HG03045 (cell line): ENCODE results near the gene COPS9.

ENCODE experiments used
- ATAC-seq: cut with Tn5 transposase; IDR thresholded peaks from one replicate; pipeline ENCODE4 v1.9.1; 2021; ENCODE audit warnings: mild to moderate bottlenecking, moderate library complexity; ENCODE audit not compliant: unreplicated experiment

Gene COPS9

GRCh38 chr2:240121675-240122074, 14.4 kb downstream of the COPS9 start:
- no peak for ATAC-seq

DNA sequence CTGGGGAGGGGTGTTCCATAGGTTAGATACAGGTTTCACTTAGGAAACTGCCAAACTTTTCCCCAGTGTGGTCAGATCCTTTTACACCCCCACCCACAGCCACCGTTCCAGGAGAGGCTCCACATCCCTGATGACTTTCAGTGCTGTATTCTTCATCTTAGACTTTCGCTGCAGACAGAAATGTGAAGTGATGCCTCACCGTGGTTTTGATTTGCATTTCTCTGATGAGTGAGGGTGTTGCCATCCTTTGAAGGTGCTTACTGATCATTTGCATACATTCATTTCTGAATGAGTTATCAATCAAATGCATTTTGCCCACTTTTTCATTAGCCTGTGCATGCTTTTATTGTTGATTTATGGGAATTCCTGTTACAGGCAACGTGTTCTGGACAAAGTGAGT, 14.9 kb downstream of the COPS9 start:
- ATAC-seq: no peak

DNA sequence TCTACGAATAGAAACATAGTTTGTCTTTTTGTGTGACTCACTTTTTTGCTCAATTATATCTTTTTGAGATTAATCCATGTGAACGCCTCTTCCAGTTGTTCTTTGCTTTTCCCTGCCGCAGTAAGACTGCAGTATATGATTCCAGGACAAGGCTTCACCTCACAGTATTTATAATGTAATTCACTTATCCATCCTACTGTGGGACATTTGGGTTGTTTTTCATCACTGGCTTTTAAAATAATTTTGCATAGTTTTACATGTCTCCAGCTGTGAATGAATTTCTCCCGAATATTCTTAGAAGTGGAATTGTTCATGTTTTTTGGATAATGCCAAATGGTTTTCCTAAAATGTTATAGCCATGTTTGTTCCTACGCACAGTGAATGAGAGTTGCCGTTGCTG, 21.9 kb downstream of the COPS9 start:
- no peak for ATAC-seq

GRCh38 chr2:240112914-240113690, 23.0 kb downstream of the COPS9 start:
- ATAC-seq: no peak

DNA sequence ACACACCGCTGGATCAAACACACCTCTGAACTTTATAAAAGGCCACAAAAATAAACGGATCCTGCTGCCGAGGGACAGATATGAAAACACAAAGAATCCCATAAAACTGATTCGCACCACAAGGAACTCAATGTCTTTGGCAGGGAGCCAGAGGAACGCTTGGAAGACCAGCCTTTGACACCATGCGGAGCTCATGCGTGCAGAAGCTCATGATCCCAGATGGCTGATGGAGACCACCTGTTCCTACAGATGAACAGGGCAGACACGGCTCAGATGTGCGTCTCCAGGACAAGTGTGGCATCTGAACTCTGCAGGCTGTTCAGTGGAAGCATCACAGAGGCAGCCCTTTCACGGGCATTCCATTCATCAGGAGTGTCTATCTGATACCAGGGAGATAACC, 24.9 kb downstream of the COPS9 start:
- ATAC-seq: no peak

GRCh38 chr2:240109386-240109785, 26.7 kb downstream of the COPS9 start:
- no peak for ATAC-seq

DNA sequence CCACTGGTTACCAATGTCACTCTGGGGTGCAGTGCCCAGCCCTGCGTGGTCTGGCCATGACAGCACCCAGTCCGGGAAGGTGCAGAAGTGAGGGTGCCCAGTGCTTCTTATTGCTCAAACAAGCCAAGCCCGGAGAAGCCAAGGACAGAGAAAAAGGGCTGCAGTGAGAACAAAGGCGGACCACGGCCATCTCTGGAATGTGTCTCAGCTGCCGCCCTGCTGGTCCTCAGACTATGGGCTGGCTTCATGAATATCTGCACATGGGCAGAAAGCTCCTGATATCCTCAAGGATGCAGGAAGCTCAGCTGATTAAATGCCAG, 28.7 kb downstream of the COPS9 start:
- ATAC-seq: no peak

DNA sequence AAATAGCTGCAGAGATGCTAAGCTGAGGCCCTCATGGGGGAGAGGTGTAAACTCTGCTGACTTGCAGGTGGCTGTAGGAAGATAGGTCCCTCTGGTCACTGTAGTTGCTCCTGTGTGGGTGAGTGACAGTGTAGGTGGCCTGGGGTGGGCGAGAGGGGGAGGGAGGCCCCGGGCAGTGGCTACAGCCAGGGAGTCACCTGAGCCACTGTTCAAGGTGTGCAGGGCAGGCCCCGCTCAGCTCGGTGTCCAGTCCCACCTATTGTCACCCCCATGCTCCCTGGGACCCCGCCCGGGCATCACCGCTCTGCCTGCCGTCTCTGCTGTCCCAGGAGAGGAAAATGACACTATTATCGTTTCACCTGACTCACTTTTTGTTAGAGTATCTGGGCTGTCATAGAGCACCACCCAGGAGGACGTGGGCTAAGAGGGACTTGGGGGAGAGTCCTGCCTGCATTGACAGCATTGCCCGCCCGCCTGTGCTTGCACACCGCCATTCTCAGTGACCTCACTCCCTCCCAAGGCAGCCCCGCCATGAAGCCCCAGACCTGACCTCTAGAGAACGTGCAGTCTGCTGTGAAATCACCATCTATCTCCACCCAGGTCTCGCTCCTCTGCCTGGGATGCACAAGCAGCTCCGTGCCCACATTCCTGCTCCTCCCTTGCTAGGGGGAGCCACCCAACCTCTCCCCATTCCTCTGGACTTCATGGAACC, 29.2 kb downstream of the COPS9 start:
- ATAC-seq: no peak

DNA sequence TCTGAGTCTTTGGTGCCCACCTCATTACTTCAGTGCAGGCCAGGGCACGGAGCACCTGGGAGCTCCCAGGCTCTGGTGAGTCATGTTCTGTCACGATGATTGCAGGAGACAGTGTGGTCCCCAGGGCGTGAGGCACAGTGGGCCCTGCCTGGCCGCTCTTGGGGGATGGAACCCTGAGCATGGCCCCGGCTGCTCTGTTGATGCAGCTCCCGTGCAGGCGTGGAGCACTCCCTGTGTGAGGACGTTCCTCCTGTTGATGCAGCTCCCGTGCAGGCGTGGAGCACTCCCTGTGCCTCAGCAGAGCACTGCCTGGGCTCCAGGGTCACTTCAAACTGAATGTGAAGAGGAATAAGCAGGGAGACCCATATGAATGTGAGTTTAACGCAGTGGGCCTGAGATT, 30.1 kb downstream of the COPS9 start:
- no peak for ATAC-seq

DNA sequence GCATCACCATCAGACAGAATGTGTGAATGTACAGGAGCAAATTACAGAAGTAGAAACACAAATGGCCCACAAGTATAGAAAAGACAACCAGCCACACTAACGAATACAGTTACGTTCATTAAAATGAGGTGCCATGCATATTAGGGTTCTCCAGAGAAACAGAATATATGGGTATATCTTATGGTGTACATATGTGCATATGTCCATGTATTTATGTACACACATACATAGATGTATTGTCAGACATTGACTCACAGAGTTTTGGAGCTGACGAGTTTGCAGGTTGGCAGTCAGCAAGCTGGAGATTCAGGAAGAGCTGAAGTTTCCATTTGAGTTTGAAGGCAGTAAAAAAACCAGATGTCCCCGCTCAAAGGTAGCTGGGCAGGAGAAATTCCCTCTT, 33.0 kb downstream of the COPS9 start:
- no peak for ATAC-seq

DNA sequence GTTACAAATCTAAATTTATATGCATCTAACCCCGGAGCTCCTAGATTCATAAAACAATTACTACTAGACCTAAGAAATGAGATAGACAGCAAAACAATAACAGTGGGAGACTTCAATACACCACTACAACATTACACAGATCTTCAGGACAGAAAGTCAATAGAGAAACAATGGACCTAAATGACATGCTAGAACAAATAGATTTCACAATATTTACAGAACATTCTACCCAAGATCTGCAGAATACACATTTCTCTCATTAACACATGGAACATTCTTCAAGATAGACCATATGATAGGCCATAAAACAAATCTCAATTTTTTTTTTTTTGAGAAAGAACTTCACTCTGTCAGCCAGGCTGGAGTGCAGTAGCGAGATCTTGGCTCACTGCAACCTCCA, 37.8 kb downstream of the COPS9 start:
- ATAC-seq: no peak

GRCh38 chr2:240095556-240096523, 40.3 kb downstream of the COPS9 start:
- ATAC-seq: no peak

- ATAC-seq: no peak
Observed at GRCh38 chr2:240089306-240089705, 46.8 kb downstream of the COPS9 start.

DNA sequence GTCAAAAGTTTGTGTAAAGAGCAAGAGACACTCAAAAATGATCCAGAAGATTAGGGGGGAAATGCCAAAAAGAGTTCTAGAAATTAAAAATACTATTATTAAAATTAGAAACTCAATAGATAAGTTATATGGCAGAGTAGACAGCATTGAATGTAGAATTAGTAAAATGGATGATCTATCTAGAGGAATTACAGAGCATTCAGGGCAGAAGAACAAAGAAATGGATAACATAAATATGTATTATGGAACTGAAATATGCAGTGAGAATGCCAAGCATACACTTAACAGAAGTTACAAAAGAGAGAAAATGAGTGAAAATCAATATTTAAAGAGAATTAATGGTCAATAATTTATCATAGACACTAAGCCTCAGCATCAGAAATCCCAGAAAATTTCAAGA, 49.5 kb downstream of the COPS9 start:
- ATAC-seq: no peak
